Esophagus muscularis mucosa (tissue), 4 donors: ENCODE results near the gene EAF1.

Source experiments
- CTCF ChIP-seq, 3 experiments: fragments of 200-600 bp in 2 of 3; fragments of 450-650 bp in 1 of 3; sonication (generic) in 2 of 3; IDR thresholded peaks; one replicate each; pipeline ENCODE4 v1.5.1; 2017 to 2019; ENCODE audit warnings: antibody characterized with exemption in 3 of 3, mild to moderate bottlenecking in 2 of 3, moderate library complexity in 1 of 3
- EP300 ChIP-seq: sonication (generic); formaldehyde crosslinking; IDR thresholded peaks from one replicate; pipeline ENCODE4 v1.6.1; 2017; ENCODE audit warnings: antibody characterized with exemption
- POLR2A ChIP-seq: fragments of 450-650 bp; IDR thresholded peaks from one replicate; pipeline ENCODE4 v1.6.1; 2017; ENCODE audit warnings: antibody characterized with exemption, moderate library complexity, mild to moderate bottlenecking, low read depth
- POLR2AphosphoS5 ChIP-seq, 2 donors: sonication (generic); formaldehyde crosslinking; IDR thresholded peaks; one replicate each; pipeline ENCODE4 v1.6.1; 2017; ENCODE audit warnings: antibody characterized with exemption in 2 of 2

GRCh38 chr3:15486020-15486419, 58.6 kb downstream of the EAF1 start:
- TF ChIP-seq CTCF (IDR thresholded peaks at IDR 0.05) (no peak), POLR2AphosphoS5 (IDR thresholded peaks at IDR 0.05) (no peak), POLR2A (no peak), EP300 (no peak)
